ENCODE data around the gene KAZALD1. TPM values are rescaled to one million over a fixed set of nuclear protein-coding genes. Genes with fewer than 3 reads are reported as not detected.

KAZALD1 gene
- total and polyA plus RNA-seq, 10 of the 15 experiments (the other 5 are each of a cell fraction or from before 2014, with no cell fraction given) = 0.10 to 4.3 (median 1.9) TPM

DNA sequence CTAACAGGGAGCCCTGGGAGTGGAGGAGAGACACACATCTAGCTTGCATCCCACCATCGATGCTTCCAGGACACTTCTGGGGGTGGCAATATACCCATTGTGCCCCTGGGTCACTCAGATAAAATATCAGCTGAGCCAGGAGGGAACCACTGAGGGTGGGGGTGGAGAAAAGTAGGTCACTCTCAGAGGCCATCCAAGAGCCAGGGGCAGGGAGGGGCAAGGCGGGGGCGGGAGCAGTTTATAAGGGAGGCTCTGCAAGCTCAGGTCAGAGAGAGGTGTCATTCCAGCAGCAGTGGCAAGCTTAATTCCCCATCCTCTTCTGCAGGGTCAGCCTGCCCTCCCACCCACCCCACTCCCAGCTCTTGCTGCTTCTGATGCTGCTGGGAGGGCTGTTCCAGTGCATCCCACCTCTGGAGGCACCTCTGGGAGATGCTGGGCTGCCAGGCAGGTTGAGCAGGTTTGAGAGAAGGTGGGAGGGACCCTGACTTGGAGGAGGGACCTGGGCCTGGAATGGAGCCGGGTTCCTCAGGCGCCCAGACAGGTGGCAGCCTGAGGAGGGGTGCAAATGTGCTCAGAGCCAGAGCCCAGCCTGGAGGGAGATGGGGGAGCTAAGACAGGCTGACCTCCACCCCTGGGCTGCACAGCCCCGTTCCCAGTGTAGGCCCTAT is 49.2 kb downstream of the KAZALD1 start:
- no peak overlapping the region for H3K9ac ChIP-seq (ENCODE audit: control insufficient read depth, insufficient read depth, low read length)
- ChIA-PET SMC1A (ENCODE audit: uncharacterized antibody, unreplicated experiment) (no interaction called here), POLR2A (no interaction called here), RAD21 (ENCODE audit: unreplicated experiment) (no interaction called here), CTCF (interaction anchor here (0.7 kb wide), 1 partner anchor 10 kb away, joined by 3 read pairs; no protein-coding TSS in a partner anchor)
- no peaks in the 10 kb centered on the region for H3K9me3 ChIP-seq (replicated peaks; ENCODE audit: control insufficient read depth, insufficient read depth, low read length)
- DNase-seq (ENCODE audit: low read depth, low spot score) (no peak), ATAC-seq (no peak), FAIRE-seq (no peak)
- H3K4me3 ChIP-seq = no peak overlapping the region
- no peaks in the 10 kb centered on the region for H4K20me1 ChIP-seq (ENCODE audit: control insufficient read depth, insufficient read depth)
- H3K79me2 ChIP-seq (ENCODE audit: control insufficient read depth, insufficient read depth, low read length) = no peaks in the 10 kb centered on the region
- intact Hi-C loops (cut with micrococcal nuclease; ENCODE audit: unreplicated experiment) (no loop called here), in situ Hi-C loops (cut with MboI) (no loop called here)
- BruUV-seq (replicated peaks) = no TSS peak
- no peaks in the 10 kb centered on the region for H3K4me1 ChIP-seq (ENCODE audit: control insufficient read depth, insufficient read depth, low read length)
- 5% methylated on average over 6 of the region's 6 CpGs for WGBS (ENCODE audit: insufficient coverage, insufficient replicate concordance, low lambda C conversion rate, missing lambda C conversion rate)
- H3K27ac ChIP-seq (ENCODE audit: control insufficient read depth, insufficient read depth) = no peak overlapping the region
- no peak overlapping the region for H3K4me2 ChIP-seq (ENCODE audit: control insufficient read depth, insufficient read depth)
- H3K27me3 ChIP-seq (replicated peaks in 1 of 2; ENCODE audit: control insufficient read depth in 2 of 2, insufficient read depth in 2 of 2, low read length in 1 of 2) = peaks cover 0 to 2% of the 10 kb centered on the region in 2 experiments; a peak in 2 of 4 replicates
- H2AFZ ChIP-seq (ENCODE audit: control insufficient read depth, low read depth, low read length) = no peak overlapping the region
- H3K36me3 ChIP-seq (ENCODE audit: control insufficient read depth in 2 of 2, insufficient read depth in 2 of 2, low read length in 1 of 2) = no peaks in the 10 kb centered on the region
- no peak for TF ChIP-seq RB1 (IDR thresholded peaks at IDR 0.05; ENCODE audit: borderline replicate concordance)
- no peak for TF ChIP-seq KAT2A (conservative IDR thresholded peaks at IDR 0.05; ENCODE audit: control insufficient read depth, low read depth, low read length)
- TF ChIP-seq, protein P1, sequence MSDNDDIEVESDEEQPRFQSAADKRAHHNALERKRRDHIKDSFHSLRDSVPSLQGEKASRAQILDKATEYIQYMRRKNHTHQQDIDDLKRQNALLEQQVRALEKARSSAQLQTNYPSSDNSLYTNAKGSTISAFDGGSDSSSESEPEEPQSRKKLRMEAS (IDR thresholded peaks at IDR 0.05; ENCODE audit: low read depth, low read length) = no peak
- TF ChIP-seq, protein P2, sequence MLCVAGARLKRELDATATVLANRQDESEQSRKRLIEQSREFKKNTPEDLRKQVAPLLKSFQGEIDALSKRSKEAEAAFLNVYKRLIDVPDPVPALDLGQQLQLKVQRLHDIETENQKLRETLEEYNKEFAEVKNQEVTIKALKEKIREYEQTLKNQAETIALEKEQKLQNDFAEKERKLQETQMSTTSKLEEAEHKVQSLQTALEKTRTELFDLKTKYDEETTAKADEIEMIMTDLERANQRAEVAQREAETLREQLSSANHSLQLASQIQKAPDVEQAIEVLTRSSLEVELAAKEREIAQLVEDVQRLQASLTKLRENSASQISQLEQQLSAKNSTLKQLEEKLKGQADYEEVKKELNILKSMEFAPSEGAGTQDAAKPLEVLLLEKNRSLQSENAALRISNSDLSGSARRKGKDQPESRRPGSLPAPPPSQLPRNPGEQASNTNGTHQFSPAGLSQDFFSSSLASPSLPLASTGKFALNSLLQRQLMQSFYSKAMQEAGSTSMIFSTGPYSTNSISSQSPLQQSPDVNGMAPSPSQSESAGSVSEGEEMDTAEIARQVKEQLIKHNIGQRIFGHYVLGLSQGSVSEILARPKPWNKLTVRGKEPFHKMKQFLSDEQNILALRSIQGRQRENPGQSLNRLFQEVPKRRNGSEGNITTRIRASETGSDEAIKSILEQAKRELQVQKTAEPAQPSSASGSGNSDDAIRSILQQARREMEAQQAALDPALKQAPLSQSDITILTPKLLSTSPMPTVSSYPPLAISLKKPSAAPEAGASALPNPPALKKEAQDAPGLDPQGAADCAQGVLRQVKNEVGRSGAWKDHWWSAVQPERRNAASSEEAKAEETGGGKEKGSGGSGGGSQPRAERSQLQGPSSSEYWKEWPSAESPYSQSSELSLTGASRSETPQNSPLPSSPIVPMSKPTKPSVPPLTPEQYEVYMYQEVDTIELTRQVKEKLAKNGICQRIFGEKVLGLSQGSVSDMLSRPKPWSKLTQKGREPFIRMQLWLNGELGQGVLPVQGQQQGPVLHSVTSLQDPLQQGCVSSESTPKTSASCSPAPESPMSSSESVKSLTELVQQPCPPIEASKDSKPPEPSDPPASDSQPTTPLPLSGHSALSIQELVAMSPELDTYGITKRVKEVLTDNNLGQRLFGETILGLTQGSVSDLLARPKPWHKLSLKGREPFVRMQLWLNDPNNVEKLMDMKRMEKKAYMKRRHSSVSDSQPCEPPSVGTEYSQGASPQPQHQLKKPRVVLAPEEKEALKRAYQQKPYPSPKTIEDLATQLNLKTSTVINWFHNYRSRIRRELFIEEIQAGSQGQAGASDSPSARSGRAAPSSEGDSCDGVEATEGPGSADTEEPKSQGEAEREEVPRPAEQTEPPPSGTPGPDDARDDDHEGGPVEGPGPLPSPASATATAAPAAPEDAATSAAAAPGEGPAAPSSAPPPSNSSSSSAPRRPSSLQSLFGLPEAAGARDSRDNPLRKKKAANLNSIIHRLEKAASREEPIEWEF (IDR thresholded peaks at IDR 0.05; ENCODE audit: insufficient replicate concordance, low read depth, low read length) = no peak
- TF ChIP-seq DPF2 (IDR thresholded peaks at IDR 0.05) = no peak
- no peak for TF ChIP-seq TCF12 (IDR thresholded peaks at IDR 0.05; ENCODE audit: low read depth, low read length)
- no peak for TF ChIP-seq CHD1 (IDR thresholded peaks at IDR 0.05; ENCODE audit: low read depth, low read length)
- TF ChIP-seq PAX5 (IDR thresholded peaks at IDR 0.05; ENCODE audit: borderline replicate concordance, low read depth, low read length) = no peak
- TF ChIP-seq, protein P3, sequence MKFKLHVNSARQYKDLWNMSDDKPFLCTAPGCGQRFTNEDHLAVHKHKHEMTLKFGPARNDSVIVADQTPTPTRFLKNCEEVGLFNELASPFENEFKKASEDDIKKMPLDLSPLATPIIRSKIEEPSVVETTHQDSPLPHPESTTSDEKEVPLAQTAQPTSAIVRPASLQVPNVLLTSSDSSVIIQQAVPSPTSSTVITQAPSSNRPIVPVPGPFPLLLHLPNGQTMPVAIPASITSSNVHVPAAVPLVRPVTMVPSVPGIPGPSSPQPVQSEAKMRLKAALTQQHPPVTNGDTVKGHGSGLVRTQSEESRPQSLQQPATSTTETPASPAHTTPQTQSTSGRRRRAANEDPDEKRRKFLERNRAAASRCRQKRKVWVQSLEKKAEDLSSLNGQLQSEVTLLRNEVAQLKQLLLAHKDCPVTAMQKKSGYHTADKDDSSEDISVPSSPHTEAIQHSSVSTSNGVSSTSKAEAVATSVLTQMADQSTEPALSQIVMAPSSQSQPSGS (IDR thresholded peaks at IDR 0.05; ENCODE audit: low read length) = no peak
- no peak for TF ChIP-seq SUPT20H (IDR thresholded peaks at IDR 0.05; ENCODE audit: borderline replicate concordance, control insufficient read depth, low read depth, low read length)
- TF ChIP-seq, protein P4, sequence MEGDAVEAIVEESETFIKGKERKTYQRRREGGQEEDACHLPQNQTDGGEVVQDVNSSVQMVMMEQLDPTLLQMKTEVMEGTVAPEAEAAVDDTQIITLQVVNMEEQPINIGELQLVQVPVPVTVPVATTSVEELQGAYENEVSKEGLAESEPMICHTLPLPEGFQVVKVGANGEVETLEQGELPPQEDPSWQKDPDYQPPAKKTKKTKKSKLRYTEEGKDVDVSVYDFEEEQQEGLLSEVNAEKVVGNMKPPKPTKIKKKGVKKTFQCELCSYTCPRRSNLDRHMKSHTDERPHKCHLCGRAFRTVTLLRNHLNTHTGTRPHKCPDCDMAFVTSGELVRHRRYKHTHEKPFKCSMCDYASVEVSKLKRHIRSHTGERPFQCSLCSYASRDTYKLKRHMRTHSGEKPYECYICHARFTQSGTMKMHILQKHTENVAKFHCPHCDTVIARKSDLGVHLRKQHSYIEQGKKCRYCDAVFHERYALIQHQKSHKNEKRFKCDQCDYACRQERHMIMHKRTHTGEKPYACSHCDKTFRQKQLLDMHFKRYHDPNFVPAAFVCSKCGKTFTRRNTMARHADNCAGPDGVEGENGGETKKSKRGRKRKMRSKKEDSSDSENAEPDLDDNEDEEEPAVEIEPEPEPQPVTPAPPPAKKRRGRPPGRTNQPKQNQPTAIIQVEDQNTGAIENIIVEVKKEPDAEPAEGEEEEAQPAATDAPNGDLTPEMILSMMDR (IDR thresholded peaks at IDR 0.05 in 2 of 3, conservative IDR thresholded peaks at IDR 0.05 in 1 of 3; ENCODE audit: control insufficient read depth in 2 of 3, extremely low read depth in 1 of 3, insufficient read depth in 1 of 3, low read depth in 3 of 3, low read length in 3 of 3) = no peak

Data from GM12878 (cell line).